ENCODE data around the gene FUT3.
"Not testable (repeated sequence)": the region's sequence is repeated elsewhere in the genome, so short reads cannot be mapped to it uniquely, and the experiment has no call there.

The FUT3 gene

DNA sequence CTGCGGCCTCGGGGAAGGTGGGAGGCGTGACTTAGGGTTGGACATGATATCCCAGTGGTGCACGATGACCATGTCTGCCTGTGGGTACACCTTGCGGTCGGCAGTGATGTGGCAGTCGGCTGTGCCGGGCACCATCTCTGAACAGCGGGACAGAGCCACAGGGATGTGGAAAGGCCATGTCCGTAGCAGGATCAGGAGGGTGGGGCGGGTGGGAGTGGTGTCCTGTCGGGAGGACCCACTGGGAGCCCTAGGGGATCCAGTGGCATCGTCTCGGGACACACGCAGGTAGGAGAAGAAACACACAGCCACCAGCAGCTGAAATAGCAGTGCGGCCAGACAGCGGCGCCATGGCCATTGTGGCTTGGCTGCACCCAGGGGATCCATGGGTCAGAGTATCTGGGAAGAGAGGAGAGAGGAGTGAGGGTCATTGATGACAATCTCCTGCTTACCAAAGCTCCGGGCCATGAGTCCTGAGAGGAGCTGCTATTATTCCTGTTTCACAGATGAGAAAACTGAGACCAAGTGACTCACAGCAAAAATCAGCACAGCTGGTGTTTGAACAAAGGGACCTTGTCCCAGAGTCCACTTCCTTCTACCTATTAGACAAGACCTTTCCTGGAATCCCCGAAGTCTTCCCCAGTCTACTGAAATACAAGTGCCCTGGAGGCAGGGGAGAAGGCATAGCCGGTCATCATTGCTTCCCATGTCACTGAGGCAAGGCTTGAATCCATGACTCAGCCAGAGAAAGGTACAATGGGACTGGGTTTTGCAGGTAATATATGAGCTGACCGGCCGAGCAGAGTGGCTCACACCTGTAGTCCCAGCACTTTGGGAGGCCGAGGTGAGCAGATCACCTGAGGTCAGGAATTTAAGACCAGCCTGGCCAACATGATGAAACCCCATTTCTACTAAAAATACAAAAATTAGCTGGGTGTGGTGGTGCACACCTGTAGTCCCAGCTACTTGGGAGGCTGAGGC lies 6.5 kb downstream of the FUT3 start:
- no peak for DNase-seq

GRCh38 chr19:5843295-5843927 lies 7.8 kb downstream of the FUT3 start:
- no peak for DNase-seq

DNA sequence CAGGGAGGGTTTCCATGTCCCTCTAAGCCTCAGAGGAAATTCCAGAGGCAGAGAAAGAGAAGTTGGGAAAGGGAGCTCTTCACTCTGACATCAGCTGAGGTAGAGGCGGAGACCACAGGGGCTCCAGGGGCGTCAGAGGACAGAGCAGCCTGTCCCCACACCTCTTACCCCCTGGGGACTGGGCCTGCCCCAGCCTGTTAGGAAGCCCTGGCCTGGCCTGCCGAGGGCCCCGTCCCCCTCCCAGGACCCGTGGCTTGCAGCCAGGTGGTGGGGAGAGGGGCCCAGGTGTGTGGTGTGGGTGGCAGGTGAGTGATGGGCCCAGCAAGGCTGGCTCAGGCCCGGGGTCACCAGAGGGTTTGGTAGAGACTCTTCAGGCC lies 9.5 kb downstream of the FUT3 start:
- DNase-seq = not testable (repeated sequence)

GRCh38 chr19:5839065-5840017 lies 11.9 kb downstream of the FUT3 start, which contains the start of gene FUT6:
TSS of gene FUT6 (minus strand) at chr19:5839702. CDS start at chr19:5832567, 7,135 bp downstream.
- no peak for DNase-seq

- DNase-seq = no peak
Observed at GRCh38 chr19:5838353-5839064, 12.7 kb downstream of the FUT3 start.

DNA sequence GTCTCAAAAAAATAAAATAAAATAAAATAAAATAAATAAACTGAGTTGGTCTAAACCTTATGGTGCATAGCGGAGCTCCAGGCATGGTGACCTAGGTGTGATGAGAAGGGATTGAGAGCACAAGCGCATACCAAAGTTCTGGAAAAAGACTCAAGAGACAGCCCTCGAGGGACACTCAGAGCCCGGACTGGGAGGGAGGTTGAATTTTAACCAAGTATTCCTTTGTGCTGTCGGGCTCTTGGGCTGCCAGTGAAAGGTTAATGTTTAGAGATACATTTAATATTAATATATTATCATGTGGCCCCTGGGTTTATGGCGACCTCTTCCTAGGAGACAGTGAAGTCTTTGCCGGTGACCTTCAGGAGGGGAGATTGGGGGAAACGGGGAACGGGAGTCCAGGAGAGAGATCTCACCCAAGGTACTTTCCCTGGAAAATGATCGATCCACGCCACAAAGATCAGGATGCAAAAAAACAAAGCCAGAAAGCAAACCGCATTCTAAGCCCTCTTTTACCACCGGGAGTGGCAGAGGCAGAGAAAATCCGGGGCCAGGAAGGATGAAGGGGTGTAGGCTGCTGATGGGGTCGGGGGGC lies 13.4 kb downstream of the FUT3 start:
- no peak for DNase-seq

- no peak for DNase-seq
Observed at GRCh38 chr19:5832527-5833216, 18.6 kb downstream of the FUT3 start.

DNA sequence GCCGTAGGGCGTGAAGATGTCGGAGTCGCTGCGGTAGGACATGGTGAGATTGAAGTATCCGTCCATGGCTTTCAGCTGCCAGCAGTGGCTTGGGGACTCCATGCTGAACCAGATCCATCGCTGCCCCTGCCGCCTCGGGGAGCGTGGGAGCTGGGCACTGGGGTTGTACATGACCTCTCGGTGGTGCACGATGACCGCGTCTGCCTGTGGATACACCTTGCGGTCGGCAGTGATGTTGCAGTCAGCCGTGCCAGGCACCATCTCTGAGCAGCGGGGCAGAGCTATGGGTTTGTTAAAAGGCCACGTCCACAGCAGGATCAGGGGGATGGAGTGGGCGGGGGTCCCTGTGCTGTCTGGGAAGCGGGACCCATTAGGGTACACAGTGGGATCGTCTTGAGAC lies 19.2 kb downstream of the FUT3 start:
- no peak for DNase-seq

GRCh38 chr19:5831159-5831558 lies 20.1 kb downstream of the FUT3 start:
- DNase-seq = no peak

- no peak for DNase-seq
Observed at GRCh38 chr19:5829567-5830310, 21.5 kb downstream of the FUT3 start.

GRCh38 chr19:5828661-5829566 lies 22.3 kb downstream of the FUT3 start:
- DNase-seq = peak; percentile 64

DNA sequence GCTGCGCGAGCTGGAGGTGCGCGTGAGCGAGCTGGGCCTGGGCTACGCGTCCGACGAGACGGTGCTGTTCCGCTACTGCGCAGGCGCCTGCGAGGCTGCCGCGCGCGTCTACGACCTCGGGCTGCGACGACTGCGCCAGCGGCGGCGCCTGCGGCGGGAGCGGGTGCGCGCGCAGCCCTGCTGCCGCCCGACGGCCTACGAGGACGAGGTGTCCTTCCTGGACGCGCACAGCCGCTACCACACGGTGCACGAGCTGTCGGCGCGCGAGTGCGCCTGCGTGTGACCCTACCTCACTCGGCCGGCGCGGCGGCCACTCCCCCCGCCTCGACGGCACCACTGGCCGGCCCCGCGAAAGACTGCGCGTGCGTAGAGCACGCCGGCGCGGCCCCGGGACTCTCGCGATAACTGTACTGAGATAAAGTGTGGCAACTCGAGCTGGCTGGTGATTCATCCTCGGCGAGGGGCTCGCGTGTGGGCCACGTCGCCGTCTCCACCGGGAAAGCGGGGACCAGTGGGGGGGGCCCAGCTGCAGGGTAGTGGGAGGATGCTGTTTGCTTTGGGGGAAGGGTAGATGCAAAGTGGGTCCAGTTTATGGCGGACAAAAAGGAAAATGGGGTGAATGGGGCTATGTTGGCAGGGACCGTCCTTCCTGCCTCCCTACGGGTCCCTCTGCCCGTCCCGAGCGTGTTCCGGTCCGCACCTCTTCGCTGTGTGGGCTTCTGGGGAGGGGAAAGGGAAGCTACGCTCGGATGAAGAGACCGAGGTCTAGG lies 23.2 kb downstream of the FUT3 start:
- peak; percentile 97 for DNase-seq

DNA sequence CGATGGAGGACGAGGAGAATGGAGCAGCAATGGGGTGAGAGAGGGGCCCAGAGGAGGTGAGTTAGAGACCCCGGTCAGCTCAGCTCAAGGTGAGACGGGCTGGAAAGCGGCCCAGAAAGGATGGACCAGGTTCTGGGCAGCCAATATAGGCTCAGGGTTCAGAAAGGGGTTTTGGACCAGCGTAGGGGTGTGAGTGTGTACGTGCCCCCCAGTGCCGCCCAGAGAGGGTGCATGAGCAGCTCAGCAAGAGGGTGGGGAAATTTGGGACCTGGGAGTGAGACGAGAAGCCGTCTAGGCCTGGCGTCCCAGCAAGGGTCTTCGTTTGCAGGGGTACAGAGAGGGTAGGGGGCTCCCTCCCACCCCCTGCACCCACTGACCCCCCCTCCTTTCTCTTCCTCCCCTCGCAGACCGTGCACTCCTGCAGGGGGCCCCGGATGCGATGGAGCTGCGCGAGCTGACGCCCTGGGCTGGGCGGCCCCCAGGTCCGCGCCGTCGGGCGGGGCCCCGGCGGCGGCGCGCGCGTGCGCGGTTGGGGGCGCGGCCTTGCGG lies 23.8 kb downstream of the FUT3 start:
- DNase-seq = no peak

- DNase-seq = no peak
Observed at GRCh38 chr19:5826531-5827341, 24.5 kb downstream of the FUT3 start.

GRCh38 chr19:5825178-5825577 lies 26.1 kb downstream of the FUT3 start:
- no peak for DNase-seq

GRCh38 chr19:5824751-5825150 lies 26.5 kb downstream of the FUT3 start:
- DNase-seq = no peak

- no peak for DNase-seq
Observed at GRCh38 chr19:5823579-5824281, 27.5 kb downstream of the FUT3 start.
